ENCODE results near the gene HIVEP2. TPM values are rescaled to one million over a fixed set of nuclear protein-coding genes. Genes with fewer than 3 reads are reported as not detected.

The HIVEP2 gene
- total and polyA plus RNA-seq, 2 donors from 2014 or later, result 2.4 to 26.0 TPM

GRCh38 chr6:142830116-142830710 lies 114.8 kb downstream of the HIVEP2 start:
- intact Hi-C loops (cut with DNase I), result no loop called here
- peaks cover 0 to 4% (median 0%) of the 10 kb centered on the region in 3 donors for H3K4me1 ChIP-seq (ENCODE audit: control insufficient read depth in 2 of 3, insufficient read depth in 2 of 3, low read depth in 1 of 3, low read length in 3 of 3)
- H3K36me3 ChIP-seq (ENCODE audit: control insufficient read depth in 2 of 3, insufficient read depth in 3 of 3, low read length in 3 of 3), result no peaks in the 10 kb centered on the region
- TF ChIP-seq CTCF (IDR thresholded peaks at IDR 0.05; ENCODE audit: borderline replicate concordance, extremely low read depth, insufficient read depth), result no peak
- no peak for FAIRE-seq
- no peak overlapping the region for H3K4me3 ChIP-seq (ENCODE audit: low read length in 3 of 3)
- H3K9ac ChIP-seq (ENCODE audit: low read length in 3 of 3), result no peak overlapping the region
- no peak overlapping the region for H3K27ac ChIP-seq (ENCODE audit: low read depth in 2 of 2, low read length in 2 of 2)
- DNase-seq, result no peak
- H3K27me3 ChIP-seq (ENCODE audit: control insufficient read depth, insufficient read depth, low read length), result no peaks in the 10 kb centered on the region
- H3K9me3 ChIP-seq (ENCODE audit: control insufficient read depth in 2 of 3, insufficient read depth in 1 of 3, low read length in 3 of 3), result no peaks in the 10 kb centered on the region

GRCh38 chr6:142829556-142829955 lies 115.4 kb downstream of the HIVEP2 start:
- intact Hi-C loops (cut with DNase I), result no loop called here
- H3K4me3 ChIP-seq (ENCODE audit: low read length in 3 of 3), result no peak overlapping the region
- H3K27ac ChIP-seq (ENCODE audit: low read depth in 2 of 2, low read length in 2 of 2), result no peak overlapping the region
- H3K9me3 ChIP-seq (ENCODE audit: control insufficient read depth in 2 of 3, insufficient read depth in 1 of 3, low read length in 3 of 3), result no peaks in the 10 kb centered on the region
- TF ChIP-seq CTCF (IDR thresholded peaks at IDR 0.05; ENCODE audit: borderline replicate concordance, extremely low read depth, insufficient read depth), result no peak
- H3K4me1 ChIP-seq (ENCODE audit: control insufficient read depth in 2 of 3, insufficient read depth in 2 of 3, low read depth in 1 of 3, low read length in 3 of 3), result peaks cover 0 to 4% (median 3%) of the 10 kb centered on the region in 3 donors
- no peak for DNase-seq
- H3K27me3 ChIP-seq (ENCODE audit: control insufficient read depth, insufficient read depth, low read length), result no peaks in the 10 kb centered on the region
- FAIRE-seq, result no peak
- H3K36me3 ChIP-seq (ENCODE audit: control insufficient read depth in 2 of 3, insufficient read depth in 3 of 3, low read length in 3 of 3), result no peaks in the 10 kb centered on the region
- no peak overlapping the region for H3K9ac ChIP-seq (ENCODE audit: low read length in 3 of 3)

GRCh38 chr6:142827991-142828390 lies 117.0 kb downstream of the HIVEP2 start:
- TF ChIP-seq CTCF (IDR thresholded peaks at IDR 0.05; ENCODE audit: borderline replicate concordance, extremely low read depth, insufficient read depth), result no peak
- intact Hi-C loops (cut with DNase I), result no loop called here

GRCh38 chr6:142827369-142827768 lies 117.6 kb downstream of the HIVEP2 start:
- DNase-seq, result peak in 1 of 5 donors; percentile 59
- Histone ChIP-seq H3K9ac (ENCODE audit: low read length in 3 of 3) (no peak overlapping the region), H3K27me3 (ENCODE audit: control insufficient read depth, insufficient read depth, low read length) (no peaks in the 10 kb centered on the region), H3K4me1 (ENCODE audit: control insufficient read depth in 2 of 3, insufficient read depth in 2 of 3, low read depth in 1 of 3, low read length in 3 of 3) (peaks cover 0 to 11% (median 6%) of the 10 kb centered on the region in 3 donors), H3K4me3 (ENCODE audit: low read length in 3 of 3) (no peak overlapping the region), H3K9me3 (ENCODE audit: control insufficient read depth in 2 of 3, insufficient read depth in 1 of 3, low read length in 3 of 3) (no peaks in the 10 kb centered on the region), H3K27ac (ENCODE audit: low read depth in 2 of 2, low read length in 2 of 2) (no peak overlapping the region), H3K36me3 (ENCODE audit: control insufficient read depth in 2 of 3, insufficient read depth in 3 of 3, low read length in 3 of 3) (no peaks in the 10 kb centered on the region)
- FAIRE-seq, result no peak
- TF ChIP-seq CTCF (IDR thresholded peaks at IDR 0.05; ENCODE audit: borderline replicate concordance, extremely low read depth, insufficient read depth), result no peak
- intact Hi-C loops (cut with DNase I), result no loop called here

More at GRCh38 chr6:142827991-142828390, 117.0 kb downstream of the HIVEP2 start:
- peaks cover 0 to 7% (median 6%) of the 10 kb centered on the region in 3 donors for H3K4me1 ChIP-seq (ENCODE audit: control insufficient read depth in 2 of 3, insufficient read depth in 2 of 3, low read depth in 1 of 3, low read length in 3 of 3)
- DNase-seq (no peak), FAIRE-seq (no peak)
- H3K36me3 ChIP-seq (ENCODE audit: control insufficient read depth in 2 of 3, insufficient read depth in 3 of 3, low read length in 3 of 3), result no peaks in the 10 kb centered on the region
- H3K9ac ChIP-seq (ENCODE audit: low read length in 3 of 3), result no peak overlapping the region
- no peak overlapping the region for H3K4me3 ChIP-seq (ENCODE audit: low read length in 3 of 3)
- H3K27ac ChIP-seq (ENCODE audit: low read depth in 2 of 2, low read length in 2 of 2), result no peak overlapping the region
- no peaks in the 10 kb centered on the region for H3K9me3 ChIP-seq (ENCODE audit: control insufficient read depth in 2 of 3, insufficient read depth in 1 of 3, low read length in 3 of 3)
- no peaks in the 10 kb centered on the region for H3K27me3 ChIP-seq (ENCODE audit: control insufficient read depth, insufficient read depth, low read length)
